ENCODE measurements around the gene FSTL4. TPM values are rescaled to one million over a fixed set of nuclear protein-coding genes. Genes with fewer than 3 reads are reported as not detected.
A peak's percentile ranks its signal among the peaks of the same experiment; 100 is the strongest.

Gene FSTL4
- total RNA-seq, 1 experiment from 2014 or later, result 0.12 TPM

DNA sequence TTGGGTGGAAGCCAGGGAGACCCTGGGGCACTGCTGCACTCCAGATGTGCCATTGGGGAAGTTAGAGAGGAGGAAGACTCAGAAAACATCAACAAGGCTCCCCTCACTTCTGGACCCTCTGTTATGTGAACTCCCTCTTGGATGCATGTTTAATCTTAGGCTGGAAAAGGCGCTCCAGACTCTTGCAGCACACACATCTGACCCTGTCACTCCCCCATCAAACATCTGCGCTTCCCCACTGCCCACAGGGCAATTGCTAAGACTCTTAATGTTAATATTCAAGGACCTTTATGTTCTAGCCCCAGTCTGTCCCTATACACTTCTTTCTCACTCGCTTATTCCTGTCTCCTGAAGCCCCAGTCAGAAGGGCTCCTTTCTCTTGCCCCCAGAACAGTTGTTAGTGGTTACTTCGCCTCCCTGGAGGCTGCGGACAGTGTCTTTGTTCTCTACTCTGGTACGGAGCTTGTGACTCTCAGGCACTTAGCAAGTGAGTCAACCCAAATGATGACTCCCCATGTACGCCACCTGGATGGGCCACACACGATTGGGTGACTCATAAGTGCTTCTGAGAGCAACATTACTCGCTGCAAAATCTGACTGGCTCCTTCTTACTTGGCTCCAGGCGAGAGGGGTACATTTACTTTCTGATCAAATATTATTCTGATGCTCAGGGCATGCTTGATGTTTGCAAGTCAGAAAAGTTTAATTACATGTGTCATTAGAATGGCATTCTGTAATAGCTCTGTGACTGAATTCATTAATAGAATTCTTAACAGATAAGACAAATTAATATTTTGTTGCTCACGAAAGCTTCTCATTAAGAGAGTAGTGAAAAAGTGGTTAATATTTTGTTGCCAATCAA lies 366.9 kb downstream of the FSTL4 start:
- peak; percentile 97 for DNase-seq (ENCODE audit: low read depth)

DNA sequence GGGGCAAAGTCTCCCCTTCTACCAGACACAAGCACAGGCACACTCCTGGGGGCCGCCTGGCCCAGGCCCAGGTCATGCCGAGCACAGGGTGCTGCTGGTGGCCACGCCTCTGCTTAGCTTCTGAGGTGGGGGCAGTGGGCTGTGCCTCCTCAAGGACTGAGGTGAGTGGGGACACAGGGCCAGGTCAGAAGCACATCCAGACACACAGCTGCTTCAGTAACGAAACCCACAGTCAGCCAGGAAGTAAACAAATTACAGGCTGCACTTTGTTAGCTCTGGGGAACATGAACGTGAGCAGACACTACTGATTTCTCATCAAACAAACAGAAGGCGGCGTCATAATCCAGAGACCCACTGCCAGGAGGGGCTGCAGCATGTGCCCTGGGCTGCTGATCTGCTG lies 368.1 kb downstream of the FSTL4 start:
- no peak for DNase-seq (ENCODE audit: low read depth)

DNA sequence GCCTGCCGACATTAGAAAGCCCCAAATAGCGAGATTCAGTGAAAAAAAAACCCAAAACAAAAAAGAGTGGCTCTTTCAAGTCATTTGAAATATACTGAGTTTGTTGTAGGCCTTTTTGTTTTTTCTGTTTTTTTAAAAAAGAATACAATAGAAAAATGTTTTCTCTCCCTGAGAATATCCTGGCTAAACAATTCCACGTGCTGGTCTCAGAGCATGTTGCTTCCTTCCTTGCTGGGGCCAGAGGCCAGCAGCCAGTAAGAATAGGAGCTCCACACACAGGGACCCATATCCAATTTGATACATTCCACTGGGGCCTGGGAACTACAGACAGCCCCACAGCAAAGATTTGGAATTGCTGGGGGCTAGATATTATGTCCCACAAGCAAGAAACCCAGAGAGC lies 369.1 kb downstream of the FSTL4 start:
- DNase-seq (ENCODE audit: low read depth), result no peak

DNA sequence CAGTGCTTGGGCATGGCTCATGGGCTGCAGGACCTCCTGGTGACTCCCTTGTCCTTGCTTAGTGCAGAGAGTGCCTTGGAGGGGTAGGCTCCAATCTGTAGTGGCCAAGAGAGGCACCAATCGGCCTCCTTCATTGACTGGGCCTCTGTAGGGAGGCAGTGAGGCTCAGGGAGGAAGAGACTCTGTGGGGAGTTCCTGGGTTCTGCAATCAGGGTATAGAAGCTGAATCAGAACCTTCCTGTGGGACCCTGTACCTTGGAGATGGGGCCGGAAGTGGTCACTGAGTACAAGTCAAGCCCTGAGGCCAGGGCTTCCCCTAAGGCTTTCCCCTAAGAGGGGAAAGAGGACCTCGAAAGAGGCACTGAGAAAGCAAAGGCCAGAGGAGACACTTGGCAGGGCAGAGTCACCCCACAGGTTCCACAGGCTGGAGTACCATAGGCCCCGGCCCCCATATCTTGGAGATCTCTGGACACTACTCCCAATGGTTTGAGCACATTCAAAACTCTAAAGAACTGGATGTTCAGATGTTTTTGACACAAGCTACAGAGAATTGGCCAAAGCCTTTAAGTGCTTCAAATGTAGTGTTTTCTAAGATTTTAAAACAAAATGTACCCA lies 370.0 kb downstream of the FSTL4 start:
- no peak for DNase-seq (ENCODE audit: low read depth)

DNA sequence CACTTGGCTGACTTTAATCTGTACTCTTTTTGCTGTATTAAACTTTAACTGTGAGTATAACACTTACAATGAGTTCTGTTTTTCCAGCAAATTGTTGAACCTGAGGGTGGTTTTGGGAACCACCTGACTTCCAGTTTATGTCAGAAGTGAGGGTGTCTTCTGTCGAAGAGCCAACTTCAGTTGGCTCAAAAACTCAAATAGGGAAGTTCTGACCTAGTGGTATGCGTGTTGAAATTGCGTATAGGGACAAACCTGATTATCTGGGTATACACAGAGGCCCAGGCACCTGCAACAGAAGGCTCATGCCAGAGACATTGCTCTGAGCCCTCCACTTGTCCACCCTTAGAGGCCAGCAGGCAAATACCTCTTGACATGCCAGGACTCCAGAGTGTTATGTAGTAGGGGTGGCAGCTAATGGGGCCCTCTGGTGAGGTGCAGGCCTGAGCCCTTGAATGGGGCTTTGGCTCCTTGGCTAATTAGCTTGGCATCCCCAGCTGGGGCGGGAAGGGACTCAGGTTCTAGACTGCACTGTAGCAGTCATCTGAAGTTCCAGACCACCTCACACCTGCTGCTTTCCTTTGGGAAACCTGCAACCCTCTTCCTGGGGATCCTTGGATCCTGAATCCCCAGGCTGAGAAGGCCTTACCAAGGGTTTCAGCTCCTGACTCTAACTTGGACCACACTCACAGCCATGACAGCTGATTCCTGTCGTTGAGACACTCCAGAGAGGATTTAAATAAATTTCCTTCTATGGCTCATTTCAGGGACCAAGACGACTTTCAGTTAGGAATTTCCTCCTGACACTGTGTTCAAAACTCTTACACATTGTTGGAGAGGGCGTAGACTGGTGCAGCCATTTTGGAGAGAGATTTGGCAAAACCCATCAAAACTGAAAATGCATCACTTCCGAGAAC lies 370.9 kb downstream of the FSTL4 start:
- DNase-seq (ENCODE audit: low read depth), result no peak

DNA sequence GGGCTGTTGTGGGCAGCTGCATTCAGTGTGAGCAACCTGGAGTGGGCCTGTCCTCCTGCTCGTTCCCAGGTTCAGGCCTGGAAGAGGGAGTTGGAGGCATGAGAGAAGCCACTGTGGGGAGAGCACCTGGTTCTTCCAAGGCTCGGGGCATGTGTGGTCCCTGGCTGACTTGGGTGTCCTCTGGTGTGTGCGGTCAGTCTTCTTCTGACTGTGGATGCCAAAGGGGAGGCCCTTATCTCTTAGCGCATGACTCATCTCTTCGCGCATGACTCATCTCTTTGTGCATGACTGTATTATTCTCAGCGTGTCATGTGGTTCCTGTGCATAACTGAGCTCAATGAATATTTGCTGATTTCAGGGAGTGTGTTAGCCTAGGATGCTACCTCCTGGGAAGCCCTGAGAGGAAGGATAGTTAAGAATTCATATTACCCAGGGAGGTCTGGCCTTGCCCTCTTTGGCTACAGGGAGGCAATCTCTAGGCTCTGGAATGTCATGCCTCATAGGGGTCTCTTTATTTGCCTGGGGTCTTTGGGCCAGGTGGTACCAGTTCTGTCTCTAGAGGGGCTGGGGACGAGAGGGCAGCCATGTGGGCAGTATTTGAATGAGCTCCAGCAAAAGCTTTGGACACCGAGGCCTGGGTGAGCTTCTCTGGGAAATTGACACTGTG lies 371.8 kb downstream of the FSTL4 start:
- peak; percentile 98 for DNase-seq (ENCODE audit: low read depth)

DNA sequence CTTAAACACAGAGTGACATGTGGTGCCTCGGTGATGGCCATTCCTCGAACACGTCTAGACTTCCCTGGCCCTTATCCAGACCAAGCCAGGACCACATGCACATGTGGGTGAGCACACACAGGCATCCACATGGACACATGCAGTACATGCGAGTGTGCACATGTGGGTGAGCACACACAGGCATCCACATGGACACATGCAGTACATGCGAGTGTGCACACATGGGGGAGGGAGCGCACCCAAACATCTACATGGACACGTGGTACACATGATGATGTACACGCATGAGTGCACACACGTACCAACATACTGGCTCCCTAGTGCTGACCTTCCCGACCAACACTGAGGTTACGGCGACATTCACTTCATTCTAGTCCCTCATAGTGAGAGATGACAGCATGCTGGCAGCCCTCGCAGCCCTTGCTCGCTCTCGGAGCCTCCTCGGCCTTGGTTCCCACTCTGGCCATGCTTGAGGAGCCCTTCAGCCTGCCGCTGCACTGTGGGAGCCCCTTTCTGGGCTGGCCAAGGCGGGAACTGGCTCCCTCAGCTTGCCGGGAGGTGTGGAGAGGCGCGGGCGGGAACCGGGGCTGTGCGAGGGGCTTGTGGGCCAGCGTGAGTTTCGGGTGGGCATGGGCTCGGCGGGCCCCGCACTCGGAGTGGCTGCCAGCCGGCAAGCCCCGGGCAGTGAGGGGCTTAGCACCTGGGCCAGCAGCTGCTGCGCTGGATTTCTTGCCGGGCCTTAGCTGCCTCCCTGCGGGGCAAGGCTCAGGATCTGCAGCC lies 373.7 kb downstream of the FSTL4 start:
- no peak for DNase-seq (ENCODE audit: low read depth)

DNA sequence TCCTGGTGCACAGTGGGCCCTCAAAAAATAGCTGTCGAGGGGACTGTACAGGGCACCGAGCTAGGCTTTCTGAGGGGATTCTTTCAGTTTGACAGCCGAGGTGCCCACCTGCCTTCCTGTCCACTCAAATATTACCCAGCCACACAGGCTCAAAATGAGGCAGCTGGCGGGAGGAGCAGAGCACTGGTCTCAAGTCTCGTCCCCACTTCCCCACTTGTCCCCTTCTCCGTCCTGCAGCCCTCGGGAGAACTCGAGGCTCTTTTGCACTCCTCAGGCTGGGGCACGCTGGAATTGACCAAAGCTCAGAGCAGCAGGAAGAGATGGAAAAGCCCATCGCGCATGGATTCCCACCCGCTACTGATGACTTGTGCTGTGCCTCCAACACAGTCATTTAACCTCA lies 375.4 kb downstream of the FSTL4 start:
- DNase-seq (ENCODE audit: low read depth), result no peak

DNA sequence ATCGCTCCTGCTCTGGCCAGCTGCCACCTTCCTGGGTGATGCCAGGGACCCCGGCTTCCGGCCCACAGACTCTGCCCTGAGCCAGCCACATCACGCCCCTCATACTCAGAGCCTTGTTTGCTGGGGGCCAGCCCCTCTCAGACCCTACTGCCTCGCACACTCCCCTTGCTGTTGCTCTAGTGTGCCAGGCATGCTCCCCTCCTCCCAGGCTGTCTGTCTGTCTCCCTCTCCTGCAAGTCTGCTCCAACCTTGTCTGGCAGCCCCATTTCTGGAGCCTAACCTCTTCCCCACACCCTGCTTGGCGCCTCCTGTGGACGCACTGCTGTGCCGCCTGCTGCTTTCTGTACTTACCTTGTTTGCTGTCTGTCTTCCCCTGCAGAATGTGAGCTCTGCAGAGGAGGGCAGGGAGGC lies 375.8 kb downstream of the FSTL4 start:
- DNase-seq (ENCODE audit: low read depth), result no peak

DNA sequence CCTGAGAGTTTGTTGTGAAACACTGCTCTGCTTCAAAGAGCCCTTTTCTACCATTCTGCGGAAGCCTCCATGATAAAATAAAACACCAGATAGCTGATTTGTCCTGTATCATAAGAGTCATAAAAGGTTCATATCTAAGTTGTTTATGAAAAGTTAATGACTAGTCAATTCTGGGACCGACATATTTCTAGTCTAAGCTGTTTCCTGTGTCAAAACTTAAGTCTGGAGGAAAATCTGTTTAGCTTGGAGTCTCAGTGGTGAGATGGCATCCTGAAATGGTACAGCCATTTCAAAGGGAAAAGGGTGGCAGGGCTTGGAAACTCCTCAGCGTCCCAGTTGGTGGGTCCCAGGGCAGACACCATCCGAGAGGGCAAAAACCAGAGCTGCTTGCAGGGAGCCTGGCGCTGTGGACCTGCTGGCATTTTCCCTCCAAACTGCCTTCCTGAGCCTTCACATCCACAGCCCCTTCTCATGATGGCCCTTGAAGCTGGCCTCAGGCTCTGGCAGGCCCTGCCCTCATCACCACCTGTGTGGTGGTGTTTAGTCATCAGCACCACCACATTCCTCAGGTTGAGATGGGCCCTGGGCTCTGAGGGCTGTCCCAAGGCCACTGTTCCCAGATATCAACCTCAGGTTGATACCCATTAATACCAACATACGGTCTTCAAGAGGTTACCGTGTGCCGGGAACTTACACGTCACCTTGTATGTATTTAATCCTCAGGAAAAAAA lies 376.5 kb downstream of the FSTL4 start:
- DNase-seq (ENCODE audit: low read depth), result no peak

DNA sequence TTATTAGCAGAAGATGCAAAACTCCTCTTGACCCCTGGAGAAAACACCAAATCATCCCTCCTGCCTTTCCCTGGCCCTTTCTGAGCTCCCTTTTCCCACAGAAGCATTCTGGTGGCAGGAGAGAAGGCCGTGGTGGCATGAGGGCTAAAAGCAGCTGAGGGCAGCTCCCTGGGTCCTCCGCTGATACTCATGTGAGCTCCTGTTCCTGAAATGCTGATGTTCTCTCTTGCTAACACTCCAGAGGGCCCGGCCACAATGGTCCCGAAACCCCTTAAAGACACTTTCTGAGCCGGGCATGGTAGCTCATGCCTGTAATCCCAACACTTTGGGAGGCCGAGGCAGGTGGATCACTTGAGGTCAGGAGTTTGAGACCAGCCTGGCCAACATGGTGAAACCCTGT lies 377.4 kb downstream of the FSTL4 start:
- no peak for DNase-seq (ENCODE audit: low read depth)

DNA sequence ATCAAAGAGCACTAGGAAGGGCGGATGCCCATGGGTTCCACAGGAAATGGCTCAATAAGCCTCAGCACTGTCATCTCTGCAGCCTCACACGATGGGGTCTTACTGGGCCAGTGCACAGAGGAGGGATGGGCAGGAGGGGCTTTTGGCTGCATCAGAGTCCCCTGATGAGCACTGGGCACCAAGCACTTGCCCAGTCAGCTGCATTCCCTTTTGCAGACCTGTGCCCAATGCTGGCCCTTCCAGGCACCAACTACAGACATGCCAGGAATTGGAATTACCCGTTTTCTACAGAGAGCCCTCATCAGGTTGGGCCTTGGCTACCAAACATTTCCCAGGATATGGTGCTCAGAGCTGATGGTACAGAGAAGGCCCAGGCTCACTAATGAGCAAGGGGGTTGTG lies 378.1 kb downstream of the FSTL4 start:
- no peak for DNase-seq (ENCODE audit: low read depth)

DNA sequence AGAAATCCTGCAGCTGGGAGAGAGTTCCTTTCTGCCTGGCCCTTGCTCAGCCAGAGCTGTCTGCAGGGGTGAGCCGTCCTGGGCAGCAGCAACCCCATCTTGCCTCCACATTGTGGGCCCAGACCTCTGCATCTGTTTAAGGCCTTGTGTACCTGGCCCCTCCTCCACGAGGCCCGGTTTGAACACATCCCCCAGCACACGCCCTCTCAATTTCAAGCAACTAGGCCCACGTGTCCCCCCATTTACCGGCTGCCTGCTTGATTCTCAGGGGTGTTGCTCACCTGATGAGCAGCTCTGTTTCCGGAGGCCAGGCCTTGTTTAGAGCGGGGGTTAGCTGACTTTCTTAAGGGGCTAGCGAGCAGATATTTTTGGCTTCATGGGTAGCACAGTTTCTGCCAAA lies 378.7 kb downstream of the FSTL4 start:
- DNase-seq (ENCODE audit: low read depth), result no peak

DNA sequence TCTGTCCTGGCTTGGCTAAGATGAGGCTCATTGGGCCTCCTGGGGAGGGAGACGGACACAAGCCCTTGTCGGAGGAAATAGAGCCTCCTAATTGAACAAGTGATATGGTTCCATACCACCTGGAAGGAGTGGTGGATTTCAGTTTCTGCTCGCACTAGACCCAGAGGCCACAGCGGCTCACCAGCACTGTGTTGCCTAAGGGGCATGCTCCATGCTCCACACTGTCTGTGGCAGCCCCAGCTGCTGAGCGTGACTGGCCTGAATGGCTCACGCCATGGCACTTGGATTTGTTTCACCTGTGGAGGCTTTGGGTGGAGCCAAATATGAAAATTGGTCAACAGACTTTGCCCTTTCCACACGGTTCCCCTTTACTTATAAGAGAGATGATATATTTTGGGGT lies 379.4 kb downstream of the FSTL4 start:
- DNase-seq (ENCODE audit: low read depth), result no peak

DNA sequence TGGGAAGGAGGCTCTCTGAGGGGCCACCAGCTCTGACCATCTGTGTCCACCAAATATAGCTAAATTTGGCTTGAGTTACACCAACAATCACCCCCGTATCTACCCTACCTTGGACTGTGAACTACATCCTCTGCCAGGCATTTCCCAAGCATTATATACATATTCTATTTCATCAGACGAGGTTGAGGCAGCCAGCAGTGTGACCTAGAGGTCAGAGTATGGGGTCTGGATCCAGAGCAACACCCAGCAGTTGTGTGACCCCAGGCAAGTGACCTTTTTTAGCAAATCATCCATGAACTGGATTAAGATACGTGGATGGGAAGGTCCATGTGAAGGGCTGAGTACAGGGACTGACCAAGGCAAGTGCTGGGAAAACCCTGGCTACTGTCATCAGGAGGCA lies 379.9 kb downstream of the FSTL4 start:
- no peak for DNase-seq (ENCODE audit: low read depth)

DNA sequence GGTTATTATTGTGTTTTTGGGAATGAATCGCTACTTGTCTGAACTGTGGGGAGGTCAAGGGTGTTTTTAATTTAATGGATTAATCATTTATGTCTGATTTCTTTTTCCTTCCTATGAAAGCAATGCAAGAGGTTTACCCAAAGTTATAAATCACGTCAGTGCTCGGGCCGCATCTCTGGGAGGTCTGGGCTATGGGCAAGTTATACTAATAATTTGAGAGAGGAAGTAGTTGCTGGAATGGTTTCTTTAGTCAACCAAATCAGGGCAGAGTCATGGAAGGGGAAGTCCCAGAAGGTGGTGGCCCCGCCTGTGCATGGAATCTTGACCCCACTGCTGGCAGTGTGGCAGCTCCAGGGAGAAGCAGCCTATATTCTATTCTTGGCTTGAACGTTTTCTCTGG lies 380.3 kb downstream of the FSTL4 start:
- no peak for DNase-seq (ENCODE audit: low read depth)

DNA sequence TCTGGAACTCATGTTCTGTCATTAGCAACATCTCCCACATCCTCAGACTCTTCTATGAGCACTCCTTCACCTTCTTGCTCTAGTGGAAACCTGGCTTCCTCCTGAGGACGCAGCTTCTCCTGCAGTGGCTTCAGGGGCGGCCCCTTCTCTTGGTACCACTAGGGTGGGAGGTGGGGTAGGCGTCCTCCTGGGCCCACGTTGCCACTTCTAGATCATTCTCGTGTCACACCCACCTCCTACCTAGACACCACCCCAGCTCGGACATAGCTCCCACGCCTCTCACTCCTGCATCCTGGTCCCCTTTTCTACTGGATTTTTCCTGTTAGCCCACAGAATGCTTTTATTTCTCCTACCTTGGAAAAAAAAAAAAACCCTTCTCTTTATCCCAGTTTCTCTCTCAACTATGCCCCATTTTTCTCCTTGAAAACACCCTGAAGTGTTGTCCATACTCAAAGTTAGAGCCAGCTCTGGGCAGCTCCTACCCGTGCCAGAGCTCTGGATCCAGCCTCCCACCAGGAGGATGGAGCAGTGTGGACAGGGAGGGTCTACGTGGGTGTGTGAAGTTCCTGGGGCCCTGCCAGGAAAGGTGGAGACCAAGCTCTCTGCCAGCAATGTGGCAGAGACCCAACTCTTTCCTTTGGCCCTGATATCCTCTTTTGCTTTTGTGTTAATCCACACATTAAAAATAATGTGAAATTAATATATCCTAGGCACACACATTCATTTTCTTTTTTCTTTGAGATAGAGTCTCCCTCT lies 381.3 kb downstream of the FSTL4 start:
- no peak for DNase-seq (ENCODE audit: low read depth)

DNA sequence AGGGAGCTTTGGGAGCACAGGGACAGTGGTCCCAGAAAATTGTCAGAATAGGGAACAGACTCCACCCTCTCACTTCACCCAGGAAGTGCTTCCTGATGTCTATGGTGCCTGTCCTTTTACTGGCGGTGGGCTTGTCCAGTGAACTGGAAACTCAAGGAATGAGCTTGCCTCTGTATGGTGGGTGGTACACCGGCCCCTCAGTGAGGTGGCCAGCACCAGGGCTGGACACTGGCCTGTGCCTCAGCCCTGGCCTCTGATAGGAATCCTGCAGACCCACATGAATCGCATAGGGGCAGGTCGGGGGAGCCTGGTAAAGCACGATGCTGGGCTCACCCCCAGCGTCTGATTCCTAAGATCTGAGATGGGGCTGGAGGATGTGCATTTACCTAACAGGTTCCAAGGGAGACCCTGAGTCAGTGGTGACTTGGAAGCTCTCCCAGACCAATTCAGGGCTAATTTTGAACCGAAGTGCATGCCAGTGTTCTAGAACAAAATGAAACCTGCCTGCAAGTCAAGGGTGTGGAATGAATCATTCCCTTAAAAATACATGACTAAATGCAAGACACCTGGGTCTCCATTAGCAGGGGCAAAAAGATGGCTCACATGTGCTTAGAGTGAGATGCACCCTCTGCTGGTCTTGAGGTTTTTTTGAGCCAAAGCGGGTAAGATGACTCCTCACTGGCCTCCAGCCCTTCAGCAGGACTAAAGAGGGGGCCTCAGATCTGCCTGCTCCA lies 382.2 kb downstream of the FSTL4 start:
- no peak for DNase-seq (ENCODE audit: low read depth)

DNA sequence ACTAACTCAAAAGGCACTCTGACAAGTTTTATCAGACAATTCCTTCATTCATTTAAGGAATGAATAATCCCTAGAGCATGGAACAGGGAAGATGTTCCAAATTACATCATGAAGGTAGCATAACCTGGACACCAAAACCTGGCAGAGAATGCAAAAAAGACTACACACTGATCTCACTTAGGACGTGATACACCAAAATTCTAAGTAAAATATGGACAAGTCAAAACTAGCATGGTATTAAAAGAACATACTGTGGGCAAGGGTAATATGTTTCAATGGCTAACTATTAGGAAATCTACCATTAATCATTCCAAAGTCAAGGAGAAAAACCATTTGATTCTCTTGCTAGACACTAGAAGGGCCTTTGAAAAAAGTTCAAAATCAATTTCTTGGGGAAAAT lies 384.0 kb downstream of the FSTL4 start:
- no peak for DNase-seq (ENCODE audit: low read depth)

Measured in RPMI7951 (cell line).